ENCODE data around the gene PAFAH1B2.

PAFAH1B2 gene

GRCh38 chr11:117222991-117223740 lies 79.1 kb downstream of the PAFAH1B2 start:
- no peak for DNase-seq

GRCh38 chr11:117223741-117224689 lies 79.9 kb downstream of the PAFAH1B2 start:
- no peak for DNase-seq

DNA sequence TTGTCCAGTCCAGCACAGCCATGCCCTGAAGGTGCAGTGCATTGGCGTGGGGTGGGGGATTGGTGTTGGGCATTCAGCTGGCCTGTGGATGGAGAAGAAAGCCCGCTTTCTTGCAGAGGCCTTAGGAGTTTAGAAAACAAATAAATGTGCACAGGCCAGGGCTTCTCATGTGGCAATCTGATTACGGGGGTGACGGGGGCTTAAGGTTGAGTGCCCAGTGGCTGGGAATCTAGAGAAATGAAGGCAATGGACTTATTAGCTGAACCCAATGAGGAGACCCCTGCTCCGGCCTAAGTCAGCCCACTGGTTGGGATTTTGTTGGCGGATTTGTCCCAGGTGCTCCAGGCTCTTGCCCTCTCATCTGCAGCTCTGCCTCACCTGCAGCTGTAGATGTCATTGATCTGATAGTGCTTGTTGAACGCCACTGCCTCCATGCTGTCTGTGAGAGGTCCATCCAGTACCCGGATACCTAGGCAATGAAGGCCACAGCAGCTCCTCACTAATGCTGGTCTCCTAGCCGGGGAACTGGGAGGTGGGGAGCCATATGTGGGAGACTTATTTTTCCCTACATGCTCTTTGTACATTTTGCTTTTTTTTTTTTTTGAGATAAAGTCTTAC lies 81.6 kb downstream of the PAFAH1B2 start:
- no peak for DNase-seq

All from T-helper 2 cell (primary cell).